ENCODE measurements around the gene FOXO3.

Gene FOXO3

GRCh38 chr6:108711071-108711470 is 150.4 kb downstream of the FOXO3 start:
- DNase-seq (ENCODE audit: low read depth in 4 of 4, low spot score in 1 of 4) = no peak

- DNase-seq (ENCODE audit: low read depth in 4 of 4, low spot score in 1 of 4) = no peak
Measured at GRCh38 chr6:108711826-108712225, 151.1 kb downstream of the FOXO3 start.

- DNase-seq (ENCODE audit: low read depth in 4 of 4, low spot score in 1 of 4) = no peak
Measured at GRCh38 chr6:108712946-108713345, 152.2 kb downstream of the FOXO3 start.

GRCh38 chr6:108714101-108714765 is 153.5 kb downstream of the FOXO3 start:
- DNase-seq (ENCODE audit: low read depth in 4 of 4, low spot score in 1 of 4) = no peak

GRCh38 chr6:108714766-108715414 is 154.2 kb downstream of the FOXO3 start:
- no peak for DNase-seq (ENCODE audit: low read depth in 4 of 4, low spot score in 1 of 4)

GRCh38 chr6:108715832-108716231 is 155.1 kb downstream of the FOXO3 start:
- no peak for DNase-seq (ENCODE audit: low read depth in 4 of 4, low spot score in 1 of 4)

GRCh38 chr6:108716801-108717791 is 156.4 kb downstream of the FOXO3 start:
- no peak for DNase-seq (ENCODE audit: low read depth in 4 of 4, low spot score in 1 of 4)

GRCh38 chr6:108719477-108719876 is 158.8 kb downstream of the FOXO3 start:
- no peak for DNase-seq (ENCODE audit: low read depth in 4 of 4, low spot score in 1 of 4)

- DNase-seq (ENCODE audit: low read depth in 4 of 4, low spot score in 1 of 4) = no peak
Measured at GRCh38 chr6:108720827-108721226, 160.1 kb downstream of the FOXO3 start.

- no peak for DNase-seq (ENCODE audit: low read depth in 4 of 4, low spot score in 1 of 4)
Measured at GRCh38 chr6:108721286-108721685, 160.6 kb downstream of the FOXO3 start.

- DNase-seq (ENCODE audit: low read depth in 4 of 4, low spot score in 1 of 4) = no peak
Measured at GRCh38 chr6:108723594-108723993, 162.9 kb downstream of the FOXO3 start.

- no peak for DNase-seq (ENCODE audit: low read depth in 4 of 4, low spot score in 1 of 4)
Measured at GRCh38 chr6:108726726-108727339, 166.1 kb downstream of the FOXO3 start.

- no peak for DNase-seq (ENCODE audit: low read depth in 4 of 4, low spot score in 1 of 4)
Measured at GRCh38 chr6:108727966-108728730, 167.4 kb downstream of the FOXO3 start.

- no peak for DNase-seq (ENCODE audit: low read depth in 4 of 4, low spot score in 1 of 4)
Measured at GRCh38 chr6:108728826-108729225, 168.1 kb downstream of the FOXO3 start.

- no peak for DNase-seq (ENCODE audit: low read depth in 4 of 4, low spot score in 1 of 4)
Measured at GRCh38 chr6:108730635-108731515, 170.2 kb downstream of the FOXO3 start.

- DNase-seq (ENCODE audit: low read depth in 4 of 4, low spot score in 1 of 4) = no peak
Measured at GRCh38 chr6:108732091-108732870, 171.6 kb downstream of the FOXO3 start.

GRCh38 chr6:108733051-108733450 is 172.3 kb downstream of the FOXO3 start:
- no peak for DNase-seq (ENCODE audit: low read depth in 4 of 4, low spot score in 1 of 4)

- no peak for DNase-seq (ENCODE audit: low read depth in 4 of 4, low spot score in 1 of 4)
Measured at GRCh38 chr6:108733706-108734265, 173.1 kb downstream of the FOXO3 start.
